Measurements from ENCODE around the gene ROBO2.

The ROBO2 gene

DNA sequence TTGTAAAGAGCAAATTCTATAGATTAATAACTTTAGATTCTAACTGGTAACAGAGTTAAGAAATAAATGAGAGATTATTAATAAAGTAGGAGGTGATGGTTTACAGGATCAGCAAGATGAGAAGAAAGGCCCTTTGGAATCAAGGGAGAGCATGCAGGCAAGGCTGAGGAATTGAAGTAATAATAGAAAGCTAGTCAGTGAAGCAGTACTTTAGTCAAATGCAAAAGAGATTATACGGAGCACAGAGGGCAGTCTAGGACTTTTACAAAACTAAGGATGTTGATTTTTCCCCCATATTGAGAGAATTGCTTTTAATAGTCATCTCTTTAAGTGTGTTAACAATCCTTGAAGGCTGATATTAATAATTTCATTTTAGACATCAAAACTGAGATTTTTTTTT is 146.4 kb downstream of the ROBO2 start:
- TF ChIP-seq NFRKB (IDR thresholded peaks at IDR 0.05), result no peak
- ChIA-PET POLR2A (no interaction called here), CTCF (interaction anchor here (0.7 to 1.0 kb wide), 2 partner anchors 18 to 134 kb away, joined by 3 to 4 read pairs; no protein-coding TSS in a partner anchor)
- DNase-seq (ENCODE audit: extremely low spot score), result no peak

DNA sequence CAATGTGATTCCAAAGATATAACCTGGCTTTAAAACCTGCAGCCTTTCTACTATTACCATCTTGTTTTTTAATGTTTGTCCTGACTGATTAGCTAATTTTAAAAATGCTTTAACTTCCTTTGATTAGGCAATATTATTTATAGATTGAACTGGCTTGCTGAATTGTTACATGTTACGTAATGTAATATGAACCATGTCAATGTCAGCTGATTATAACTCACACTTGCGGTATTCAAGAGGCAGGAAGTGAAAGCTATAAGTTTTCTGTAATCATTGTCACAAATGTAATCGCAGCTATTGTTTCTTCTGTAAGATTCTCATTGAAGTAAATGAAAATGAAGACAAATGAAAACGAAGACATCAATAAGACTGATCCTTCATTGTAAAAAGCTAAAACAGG is 146.8 kb downstream of the ROBO2 start:
- CTCF ChIA-PET, result interaction anchor here (0.7 to 1.0 kb wide), 2 partner anchors 19 to 134 kb away, joined by 3 to 4 read pairs; no protein-coding TSS in a partner anchor
- DNase-seq (ENCODE audit: extremely low spot score), result no peak
- TF ChIP-seq TARDBP (IDR thresholded peaks at IDR 0.05), result no peak
- no peak for TF ChIP-seq SP1 (IDR thresholded peaks at IDR 0.05)
- TF ChIP-seq ARNT (IDR thresholded peaks at IDR 0.05), result no peak
- TF ChIP-seq, protein P1, sequence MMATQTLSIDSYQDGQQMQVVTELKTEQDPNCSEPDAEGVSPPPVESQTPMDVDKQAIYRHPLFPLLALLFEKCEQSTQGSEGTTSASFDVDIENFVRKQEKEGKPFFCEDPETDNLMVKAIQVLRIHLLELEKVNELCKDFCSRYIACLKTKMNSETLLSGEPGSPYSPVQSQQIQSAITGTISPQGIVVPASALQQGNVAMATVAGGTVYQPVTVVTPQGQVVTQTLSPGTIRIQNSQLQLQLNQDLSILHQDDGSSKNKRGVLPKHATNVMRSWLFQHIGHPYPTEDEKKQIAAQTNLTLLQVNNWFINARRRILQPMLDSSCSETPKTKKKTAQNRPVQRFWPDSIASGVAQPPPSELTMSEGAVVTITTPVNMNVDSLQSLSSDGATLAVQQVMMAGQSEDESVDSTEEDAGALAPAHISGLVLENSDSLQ (IDR thresholded peaks at IDR 0.05), result peak; percentile 70
- POLR2A ChIA-PET, result no interaction called here

DNA sequence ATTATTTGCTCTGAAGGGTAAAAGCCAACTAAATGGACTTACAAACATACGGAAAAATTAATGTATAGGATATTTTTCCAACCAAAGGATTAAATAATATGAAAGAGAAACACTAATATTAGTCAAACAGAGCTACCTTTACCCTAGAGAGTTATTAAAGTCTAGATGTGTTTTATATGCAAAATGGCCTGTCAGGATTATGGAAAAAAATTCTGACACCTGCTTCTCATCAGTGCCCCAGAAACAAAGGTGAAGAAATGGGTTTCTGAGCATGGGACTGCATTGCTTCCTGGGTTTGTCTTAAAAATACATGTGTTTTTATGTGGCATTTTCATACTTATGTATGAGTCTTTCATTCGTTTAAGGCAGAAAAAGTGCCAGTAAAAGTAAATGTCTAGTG is 148.3 kb downstream of the ROBO2 start:
- TF ChIP-seq SP1 (IDR thresholded peaks at IDR 0.05), result no peak
- TF ChIP-seq SUZ12 (IDR thresholded peaks at IDR 0.05), result no peak
- no peak for TF ChIP-seq ZNF384 (IDR thresholded peaks at IDR 0.05)
- no peak for TF ChIP-seq ELF4 (IDR thresholded peaks at IDR 0.05)
- no peak for TF ChIP-seq ARNT (IDR thresholded peaks at IDR 0.05)
- TF ChIP-seq FOXA1 (IDR thresholded peaks at IDR 0.05), result no peak
- TF ChIP-seq, protein P1 (IDR thresholded peaks at IDR 0.05), result no peak
- TF ChIP-seq FOXK2 (IDR thresholded peaks at IDR 0.05), result no peak
- no peak for TF ChIP-seq CTBP1 (IDR thresholded peaks at IDR 0.05; ENCODE audit: borderline replicate concordance)
- TF ChIP-seq HDGF (IDR thresholded peaks at IDR 0.05; ENCODE audit: borderline replicate concordance), result no peak
- no peak for TF ChIP-seq BHLHE40 (IDR thresholded peaks at IDR 0.05; ENCODE audit: borderline replicate concordance)
- TF ChIP-seq FOXM1 (IDR thresholded peaks at IDR 0.05; ENCODE audit: borderline replicate concordance), result no peak
- TF ChIP-seq NFRKB (IDR thresholded peaks at IDR 0.05), result no peak
- ChIA-PET CTCF (no interaction called here), POLR2A (no interaction called here)
- no peak for DNase-seq (ENCODE audit: extremely low spot score)

DNA sequence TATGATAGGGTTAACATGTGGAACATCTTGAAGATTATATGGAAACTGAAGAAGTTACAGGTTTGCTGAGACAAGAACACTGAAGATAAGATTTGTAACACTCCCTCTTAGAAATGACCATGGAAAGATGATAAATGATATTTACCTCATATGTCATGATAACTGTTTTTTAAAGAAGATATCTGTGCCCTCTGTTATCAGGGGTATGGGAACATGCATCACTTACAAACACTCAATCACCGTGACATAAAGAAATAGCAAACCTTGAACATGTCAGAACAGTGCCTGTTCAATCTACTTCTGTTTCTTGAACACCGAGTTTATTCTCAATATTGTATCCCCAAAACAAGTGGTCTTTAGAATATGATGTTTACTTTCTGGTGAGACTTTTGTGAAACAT is 149.4 kb downstream of the ROBO2 start:
- DNase-seq (ENCODE audit: extremely low spot score), result no peak
- ChIA-PET CTCF (no interaction called here), POLR2A (no interaction called here)
- TF ChIP-seq, protein P1 (IDR thresholded peaks at IDR 0.05), result peak; percentile 52; the same call in 1 of the 2 replicates
- no peak for TF ChIP-seq TARDBP (IDR thresholded peaks at IDR 0.05)

DNA sequence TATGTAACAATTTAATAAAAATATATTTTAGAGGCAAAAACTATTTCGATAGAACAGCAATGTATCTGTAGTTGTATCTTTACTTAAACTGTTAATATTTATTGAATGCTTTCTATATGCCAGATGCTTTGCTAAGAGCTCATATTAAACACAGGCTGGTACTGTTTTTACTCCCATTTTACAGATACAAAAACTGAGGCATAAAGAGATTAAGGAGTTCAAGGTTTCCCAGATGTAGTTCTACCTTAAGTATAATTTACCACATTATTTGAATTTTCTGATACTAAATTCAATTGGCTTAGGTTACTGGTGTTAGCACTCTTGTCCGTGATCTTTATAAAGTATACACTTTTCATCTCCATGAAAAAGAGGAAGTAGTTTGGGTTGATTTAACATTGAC is 149.8 kb downstream of the ROBO2 start:
- ChIA-PET POLR2A (no interaction called here), CTCF (no interaction called here)
- no peak for DNase-seq (ENCODE audit: extremely low spot score)
- TF ChIP-seq CTBP1 (IDR thresholded peaks at IDR 0.05; ENCODE audit: borderline replicate concordance), result no peak

DNA sequence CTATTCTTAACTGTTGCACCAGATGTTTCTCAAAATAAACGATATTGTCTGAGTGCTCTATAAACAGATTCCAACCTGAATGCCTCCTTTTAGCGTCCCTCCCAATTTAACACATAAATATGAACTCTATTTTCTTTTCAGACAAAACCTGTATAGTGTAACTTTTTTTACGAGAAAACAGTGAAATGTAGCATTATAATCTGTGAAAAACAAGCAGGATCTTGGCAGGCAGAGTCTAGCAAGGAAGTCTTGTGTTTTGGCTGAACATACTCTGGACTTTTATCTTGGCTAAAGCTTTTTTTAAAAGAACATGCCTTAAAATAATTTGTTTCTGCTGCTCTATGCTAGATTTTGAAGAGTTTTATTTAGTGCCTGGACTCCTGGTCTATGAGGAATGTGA is 150.5 kb downstream of the ROBO2 start:
- CTCF ChIA-PET, result no interaction called here
- POLR2A ChIA-PET, result no interaction called here
- TF ChIP-seq NFRKB (IDR thresholded peaks at IDR 0.05), result no peak
- TF ChIP-seq HDGF (IDR thresholded peaks at IDR 0.05; ENCODE audit: borderline replicate concordance), result no peak
- no peak for TF ChIP-seq FOXA1 (IDR thresholded peaks at IDR 0.05)
- no peak for TF ChIP-seq L3MBTL2 (conservative IDR thresholded peaks at IDR 0.05)
- TF ChIP-seq BHLHE40 (IDR thresholded peaks at IDR 0.05; ENCODE audit: borderline replicate concordance), result no peak
- no peak for TF ChIP-seq CTBP1 (IDR thresholded peaks at IDR 0.05; ENCODE audit: borderline replicate concordance)
- no peak for TF ChIP-seq SUZ12 (IDR thresholded peaks at IDR 0.05)
- no peak for TF ChIP-seq FOXK2 (IDR thresholded peaks at IDR 0.05)
- DNase-seq (ENCODE audit: extremely low spot score), result no peak

DNA sequence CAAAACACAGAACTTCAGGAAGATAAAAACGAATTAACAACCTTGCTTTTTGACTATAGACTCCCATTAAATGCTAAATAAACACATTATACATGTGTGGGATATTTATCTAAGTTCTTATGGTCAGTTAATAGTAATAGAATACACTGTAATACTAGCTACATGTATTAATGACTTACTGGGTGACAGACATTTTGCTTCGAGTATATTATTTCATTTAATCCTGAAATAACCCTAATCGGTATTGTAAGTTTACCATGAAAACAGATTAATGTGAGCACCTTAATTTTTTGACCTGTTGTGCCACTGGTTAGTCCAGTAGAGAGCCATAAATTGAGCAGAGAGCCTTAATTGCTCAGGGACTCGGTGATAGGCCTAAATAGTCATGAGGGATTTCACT is 151.1 kb downstream of the ROBO2 start:
- ChIA-PET CTCF (interaction anchor here (1.3 kb wide), 1 partner anchor 152 kb away, joined by 4 read pairs; no protein-coding TSS in a partner anchor), POLR2A (no interaction called here)
- TF ChIP-seq, protein P1 (IDR thresholded peaks at IDR 0.05), result peak; percentile 80
- TF ChIP-seq FOXM1 (IDR thresholded peaks at IDR 0.05; ENCODE audit: borderline replicate concordance) (no peak), FOXK2 (IDR thresholded peaks at IDR 0.05) (no peak), HDGF (IDR thresholded peaks at IDR 0.05; ENCODE audit: borderline replicate concordance) (no peak), ZNF384 (IDR thresholded peaks at IDR 0.05) (no peak)
- DNase-seq (ENCODE audit: extremely low spot score), result no peak

DNA sequence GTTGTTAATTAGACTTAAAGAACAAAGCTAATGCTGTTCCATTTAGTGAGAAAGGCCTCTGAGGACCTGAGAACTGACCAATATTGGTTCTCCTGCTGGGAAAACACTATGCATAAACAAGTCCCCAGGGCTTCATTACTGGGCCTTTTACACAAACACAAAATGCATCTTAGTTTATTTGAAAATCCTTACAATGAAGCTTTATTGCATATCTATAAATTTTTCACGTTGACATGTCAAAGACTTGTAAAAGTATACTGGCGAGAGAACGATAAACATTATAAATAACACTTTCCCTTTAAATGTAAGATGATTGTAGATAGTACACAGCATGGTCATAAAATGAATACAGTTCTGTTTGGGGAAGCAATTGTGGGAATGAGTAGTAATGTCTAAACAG is 151.7 kb downstream of the ROBO2 start:
- TF ChIP-seq SP1 (IDR thresholded peaks at IDR 0.05) (no peak), L3MBTL2 (conservative IDR thresholded peaks at IDR 0.05) (no peak), NFRKB (IDR thresholded peaks at IDR 0.05) (no peak), TARDBP (IDR thresholded peaks at IDR 0.05) (no peak; the same call in 1 of the 2 replicates), ZNF384 (IDR thresholded peaks at IDR 0.05) (peak; percentile 74), LEF1 (IDR thresholded peaks at IDR 0.05; ENCODE audit: borderline replicate concordance) (peak; percentile 75; the same call in 1 of the 2 replicates), FOXK2 (IDR thresholded peaks at IDR 0.05) (peak; percentile 86; the same call in 1 of the 2 replicates), ELF4 (IDR thresholded peaks at IDR 0.05) (0 out of 2 replicates have a peak, but pooled peaks have one; percentile 9), SUZ12 (IDR thresholded peaks at IDR 0.05) (no peak), FOXA1 (IDR thresholded peaks at IDR 0.05) (peak; percentile 77), FOXM1 (IDR thresholded peaks at IDR 0.05; ENCODE audit: borderline replicate concordance) (peak; percentile 94), ARNT (IDR thresholded peaks at IDR 0.05) (peak; percentile 97), BHLHE40 (IDR thresholded peaks at IDR 0.05; ENCODE audit: borderline replicate concordance) (no peak), HDGF (IDR thresholded peaks at IDR 0.05; ENCODE audit: borderline replicate concordance) (no peak), CTBP1 (IDR thresholded peaks at IDR 0.05; ENCODE audit: borderline replicate concordance) (peak; percentile 99)
- TF ChIP-seq, protein P1 (IDR thresholded peaks at IDR 0.05), result peak; percentile 97
- peak; percentile 15 for DNase-seq (ENCODE audit: extremely low spot score)
- POLR2A ChIA-PET, result no interaction called here
- CTCF ChIA-PET, result interaction anchor here (1.3 kb wide), 1 partner anchor 153 kb away, joined by 4 read pairs; no protein-coding TSS in a partner anchor

Data from HEK293T (cell line).